HG02623 (cell line): ENCODE data around the gene MID1.

Experiments
- ATAC-seq: cut with Tn5 transposase; IDR thresholded peaks from one replicate; pipeline ENCODE4 v1.9.1; 2021; ENCODE audit warnings: moderate library complexity; ENCODE audit not compliant: unreplicated experiment

The MID1 gene

GRCh38 chrX:10577853-10578252, 42.5 kb downstream of the MID1 start:
- ATAC-seq = no peak

- ATAC-seq = no peak
Measured at GRCh38 chrX:10576777-10577447, 43.5 kb downstream of the MID1 start.

- no peak for ATAC-seq
Measured at GRCh38 chrX:10576186-10576585, 44.2 kb downstream of the MID1 start.

- ATAC-seq = no peak
Measured at GRCh38 chrX:10574663-10575062, 45.7 kb downstream of the MID1 start.

GRCh38 chrX:10571260-10571659, 49.1 kb downstream of the MID1 start:
- no peak for ATAC-seq

GRCh38 chrX:10570601-10571000, 49.8 kb downstream of the MID1 start:
- ATAC-seq = no peak

GRCh38 chrX:10569946-10570345, 50.4 kb downstream of the MID1 start:
- no peak for ATAC-seq

GRCh38 chrX:10568428-10568827, 52.0 kb downstream of the MID1 start:
- ATAC-seq = no peak

- ATAC-seq = no peak
Measured at GRCh38 chrX:10567136-10567535, 53.2 kb downstream of the MID1 start.

- no peak for ATAC-seq
Measured at GRCh38 chrX:10566716-10567097, 53.7 kb downstream of the MID1 start.

GRCh38 chrX:10564484-10564883, 55.9 kb downstream of the MID1 start:
- ATAC-seq = no peak

- ATAC-seq = no peak
Measured at GRCh38 chrX:10557166-10557565, 63.2 kb downstream of the MID1 start.

GRCh38 chrX:10556405-10556804, 64.0 kb downstream of the MID1 start:
- ATAC-seq = no peak

GRCh38 chrX:10555846-10556245, 64.5 kb downstream of the MID1 start:
- no peak for ATAC-seq

GRCh38 chrX:10554612-10555270, 65.6 kb downstream of the MID1 start:
- ATAC-seq = no peak

GRCh38 chrX:10549280-10549679, 71.1 kb downstream of the MID1 start:
- ATAC-seq = no peak

- no peak for ATAC-seq
Measured at GRCh38 chrX:10548688-10549087, 71.7 kb downstream of the MID1 start.

- no peak for ATAC-seq
Measured at GRCh38 chrX:10545882-10546281, 74.5 kb downstream of the MID1 start.

- no peak for ATAC-seq
Measured at GRCh38 chrX:10542586-10542985, 77.8 kb downstream of the MID1 start.

- ATAC-seq = no peak
Measured at GRCh38 chrX:10538831-10539230, 81.6 kb downstream of the MID1 start.

- no peak for ATAC-seq
Measured at GRCh38 chrX:10537308-10537707, 83.1 kb downstream of the MID1 start.

GRCh38 chrX:10536744-10537143, 83.6 kb downstream of the MID1 start:
- no peak for ATAC-seq

- ATAC-seq = no peak
Measured at GRCh38 chrX:10534611-10535010, 85.8 kb downstream of the MID1 start.
